ENCODE results near the gene VOPP1. TPM values are rescaled to one million over a fixed set of nuclear protein-coding genes. Genes with fewer than 3 reads are reported as not detected.

The VOPP1 gene
- total RNA-seq, 1 experiment from 2014 or later = 63.9 TPM

- TF ChIP-seq, protein P1, sequence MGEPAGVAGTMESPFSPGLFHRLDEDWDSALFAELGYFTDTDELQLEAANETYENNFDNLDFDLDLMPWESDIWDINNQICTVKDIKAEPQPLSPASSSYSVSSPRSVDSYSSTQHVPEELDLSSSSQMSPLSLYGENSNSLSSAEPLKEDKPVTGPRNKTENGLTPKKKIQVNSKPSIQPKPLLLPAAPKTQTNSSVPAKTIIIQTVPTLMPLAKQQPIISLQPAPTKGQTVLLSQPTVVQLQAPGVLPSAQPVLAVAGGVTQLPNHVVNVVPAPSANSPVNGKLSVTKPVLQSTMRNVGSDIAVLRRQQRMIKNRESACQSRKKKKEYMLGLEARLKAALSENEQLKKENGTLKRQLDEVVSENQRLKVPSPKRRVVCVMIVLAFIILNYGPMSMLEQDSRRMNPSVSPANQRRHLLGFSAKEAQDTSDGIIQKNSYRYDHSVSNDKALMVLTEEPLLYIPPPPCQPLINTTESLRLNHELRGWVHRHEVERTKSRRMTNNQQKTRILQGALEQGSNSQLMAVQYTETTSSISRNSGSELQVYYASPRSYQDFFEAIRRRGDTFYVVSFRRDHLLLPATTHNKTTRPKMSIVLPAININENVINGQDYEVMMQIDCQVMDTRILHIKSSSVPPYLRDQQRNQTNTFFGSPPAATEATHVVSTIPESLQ (CRISPR knock-in tag; IDR thresholded peaks at IDR 0.05) = no peak
- TF ChIP-seq, protein P2, sequence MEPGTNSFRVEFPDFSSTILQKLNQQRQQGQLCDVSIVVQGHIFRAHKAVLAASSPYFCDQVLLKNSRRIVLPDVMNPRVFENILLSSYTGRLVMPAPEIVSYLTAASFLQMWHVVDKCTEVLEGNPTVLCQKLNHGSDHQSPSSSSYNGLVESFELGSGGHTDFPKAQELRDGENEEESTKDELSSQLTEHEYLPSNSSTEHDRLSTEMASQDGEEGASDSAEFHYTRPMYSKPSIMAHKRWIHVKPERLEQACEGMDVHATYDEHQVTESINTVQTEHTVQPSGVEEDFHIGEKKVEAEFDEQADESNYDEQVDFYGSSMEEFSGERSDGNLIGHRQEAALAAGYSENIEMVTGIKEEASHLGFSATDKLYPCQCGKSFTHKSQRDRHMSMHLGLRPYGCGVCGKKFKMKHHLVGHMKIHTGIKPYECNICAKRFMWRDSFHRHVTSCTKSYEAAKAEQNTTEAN (CRISPR knock-in tag; IDR thresholded peaks at IDR 0.05) = no peak
- no peak for TF ChIP-seq ZNF671 (CRISPR knock-in tag; IDR thresholded peaks at IDR 0.05)
Measured at GRCh38 chr7:55488804-55489340, 83.4 kb downstream of the VOPP1 start (continued).

GRCh38 chr7:55488216-55488615 is 84.1 kb downstream of the VOPP1 start:
- ChIA-PET POLR2A (no interaction called here), CTCF (no interaction called here)
- Mint-ChIP-seq H3K27me3 (ENCODE audit: low read depth) (no peaks in the 10 kb centered on the region), H3K4me1 (0 out of 2 replicates have a peak, but pooled peaks cover 3% of the 10 kb centered on the region), H3K36me3 (peaks cover 28% of the 10 kb centered on the region), H3K9me3 (no peaks in the 10 kb centered on the region), H3K27ac (no peak overlapping the region), H3K4me3 (no peak overlapping the region)
- no peak for ATAC-seq
- DNase-seq (ENCODE audit: low spot score) = no peak
- TF ChIP-seq GABPB1 (CRISPR knock-in tag; IDR thresholded peaks at IDR 0.05) (no peak), ESRRA (CRISPR knock-in tag; IDR thresholded peaks at IDR 0.05; ENCODE audit: borderline replicate concordance) (no peak), IRF2 (CRISPR knock-in tag; IDR thresholded peaks at IDR 0.05; ENCODE audit: borderline replicate concordance, low read depth) (no peak), RORB (CRISPR knock-in tag; IDR thresholded peaks at IDR 0.05) (no peak)

GRCh38 chr7:55486991-55487390 is 85.3 kb downstream of the VOPP1 start:
- ATAC-seq (no peak), DNase-seq (ENCODE audit: low spot score) (no peak)
- Mint-ChIP-seq H3K4me1 (peaks cover 4% of the 10 kb centered on the region), H3K36me3 (peaks cover 26% of the 10 kb centered on the region), H3K27ac (no peak overlapping the region), H3K27me3 (ENCODE audit: low read depth) (no peaks in the 10 kb centered on the region), H3K4me3 (no peak overlapping the region), H3K9me3 (no peaks in the 10 kb centered on the region)
- CTCF ChIA-PET = no interaction called here
- POLR2A ChIA-PET = no interaction called here
- no peak for TF ChIP-seq PRRX2 (CRISPR knock-in tag; IDR thresholded peaks at IDR 0.05)
- no peak for TF ChIP-seq ZNF219 (CRISPR knock-in tag; IDR thresholded peaks at IDR 0.05; ENCODE audit: borderline replicate concordance)
- TF ChIP-seq, protein P2 (CRISPR knock-in tag; IDR thresholded peaks at IDR 0.05) = no peak
- no peak for TF ChIP-seq AR (CRISPR knock-in tag; IDR thresholded peaks at IDR 0.05)
- TF ChIP-seq, protein P3, sequence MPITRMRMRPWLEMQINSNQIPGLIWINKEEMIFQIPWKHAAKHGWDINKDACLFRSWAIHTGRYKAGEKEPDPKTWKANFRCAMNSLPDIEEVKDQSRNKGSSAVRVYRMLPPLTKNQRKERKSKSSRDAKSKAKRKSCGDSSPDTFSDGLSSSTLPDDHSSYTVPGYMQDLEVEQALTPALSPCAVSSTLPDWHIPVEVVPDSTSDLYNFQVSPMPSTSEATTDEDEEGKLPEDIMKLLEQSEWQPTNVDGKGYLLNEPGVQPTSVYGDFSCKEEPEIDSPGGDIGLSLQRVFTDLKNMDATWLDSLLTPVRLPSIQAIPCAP (CRISPR knock-in tag; IDR thresholded peaks at IDR 0.05) = no peak
- TF ChIP-seq, protein P4, sequence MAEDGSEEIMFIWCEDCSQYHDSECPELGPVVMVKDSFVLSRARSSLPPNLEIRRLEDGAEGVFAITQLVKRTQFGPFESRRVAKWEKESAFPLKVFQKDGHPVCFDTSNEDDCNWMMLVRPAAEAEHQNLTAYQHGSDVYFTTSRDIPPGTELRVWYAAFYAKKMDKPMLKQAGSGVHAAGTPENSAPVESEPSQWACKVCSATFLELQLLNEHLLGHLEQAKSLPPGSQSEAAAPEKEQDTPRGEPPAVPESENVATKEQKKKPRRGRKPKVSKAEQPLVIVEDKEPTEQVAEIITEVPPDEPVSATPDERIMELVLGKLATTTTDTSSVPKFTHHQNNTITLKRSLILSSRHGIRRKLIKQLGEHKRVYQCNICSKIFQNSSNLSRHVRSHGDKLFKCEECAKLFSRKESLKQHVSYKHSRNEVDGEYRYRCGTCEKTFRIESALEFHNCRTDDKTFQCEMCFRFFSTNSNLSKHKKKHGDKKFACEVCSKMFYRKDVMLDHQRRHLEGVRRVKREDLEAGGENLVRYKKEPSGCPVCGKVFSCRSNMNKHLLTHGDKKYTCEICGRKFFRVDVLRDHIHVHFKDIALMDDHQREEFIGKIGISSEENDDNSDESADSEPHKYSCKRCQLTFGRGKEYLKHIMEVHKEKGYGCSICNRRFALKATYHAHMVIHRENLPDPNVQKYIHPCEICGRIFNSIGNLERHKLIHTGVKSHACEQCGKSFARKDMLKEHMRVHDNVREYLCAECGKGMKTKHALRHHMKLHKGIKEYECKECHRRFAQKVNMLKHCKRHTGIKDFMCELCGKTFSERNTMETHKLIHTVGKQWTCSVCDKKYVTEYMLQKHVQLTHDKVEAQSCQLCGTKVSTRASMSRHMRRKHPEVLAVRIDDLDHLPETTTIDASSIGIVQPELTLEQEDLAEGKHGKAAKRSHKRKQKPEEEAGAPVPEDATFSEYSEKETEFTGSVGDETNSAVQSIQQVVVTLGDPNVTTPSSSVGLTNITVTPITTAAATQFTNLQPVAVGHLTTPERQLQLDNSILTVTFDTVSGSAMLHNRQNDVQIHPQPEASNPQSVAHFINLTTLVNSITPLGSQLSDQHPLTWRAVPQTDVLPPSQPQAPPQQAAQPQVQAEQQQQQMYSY (CRISPR knock-in tag; IDR thresholded peaks at IDR 0.05) = no peak
- TF ChIP-seq TCF7 (CRISPR knock-in tag; IDR thresholded peaks at IDR 0.05; ENCODE audit: low read depth) = no peak
- TF ChIP-seq ZNF512 (CRISPR knock-in tag; IDR thresholded peaks at IDR 0.05; ENCODE audit: borderline replicate concordance) = no peak
- TF ChIP-seq MLX (CRISPR knock-in tag; IDR thresholded peaks at IDR 0.05) = no peak

Measured in WTC11 (cell line).